SH-SY5Y (cell line): ENCODE results near the gene PUS7.
A peak's percentile ranks its signal among the peaks of the same experiment; 100 is the strongest.

Experiments
- GATA2 ChIP-seq: IDR thresholded peaks from 2 replicates; pipeline ENCODE4 v1.6.1; 2011; ENCODE audit warnings: mild to moderate bottlenecking, low read depth, low read length
- GATA3 ChIP-seq: IDR thresholded peaks from 2 replicates; pipeline ENCODE4 v1.6.1; 2011; ENCODE audit warnings: low read depth, mild to moderate bottlenecking, low read length, moderate library complexity

Gene PUS7, protein sequence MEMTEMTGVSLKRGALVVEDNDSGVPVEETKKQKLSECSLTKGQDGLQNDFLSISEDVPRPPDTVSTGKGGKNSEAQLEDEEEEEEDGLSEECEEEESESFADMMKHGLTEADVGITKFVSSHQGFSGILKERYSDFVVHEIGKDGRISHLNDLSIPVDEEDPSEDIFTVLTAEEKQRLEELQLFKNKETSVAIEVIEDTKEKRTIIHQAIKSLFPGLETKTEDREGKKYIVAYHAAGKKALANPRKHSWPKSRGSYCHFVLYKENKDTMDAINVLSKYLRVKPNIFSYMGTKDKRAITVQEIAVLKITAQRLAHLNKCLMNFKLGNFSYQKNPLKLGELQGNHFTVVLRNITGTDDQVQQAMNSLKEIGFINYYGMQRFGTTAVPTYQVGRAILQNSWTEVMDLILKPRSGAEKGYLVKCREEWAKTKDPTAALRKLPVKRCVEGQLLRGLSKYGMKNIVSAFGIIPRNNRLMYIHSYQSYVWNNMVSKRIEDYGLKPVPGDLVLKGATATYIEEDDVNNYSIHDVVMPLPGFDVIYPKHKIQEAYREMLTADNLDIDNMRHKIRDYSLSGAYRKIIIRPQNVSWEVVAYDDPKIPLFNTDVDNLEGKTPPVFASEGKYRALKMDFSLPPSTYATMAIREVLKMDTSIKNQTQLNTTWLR

DNA sequence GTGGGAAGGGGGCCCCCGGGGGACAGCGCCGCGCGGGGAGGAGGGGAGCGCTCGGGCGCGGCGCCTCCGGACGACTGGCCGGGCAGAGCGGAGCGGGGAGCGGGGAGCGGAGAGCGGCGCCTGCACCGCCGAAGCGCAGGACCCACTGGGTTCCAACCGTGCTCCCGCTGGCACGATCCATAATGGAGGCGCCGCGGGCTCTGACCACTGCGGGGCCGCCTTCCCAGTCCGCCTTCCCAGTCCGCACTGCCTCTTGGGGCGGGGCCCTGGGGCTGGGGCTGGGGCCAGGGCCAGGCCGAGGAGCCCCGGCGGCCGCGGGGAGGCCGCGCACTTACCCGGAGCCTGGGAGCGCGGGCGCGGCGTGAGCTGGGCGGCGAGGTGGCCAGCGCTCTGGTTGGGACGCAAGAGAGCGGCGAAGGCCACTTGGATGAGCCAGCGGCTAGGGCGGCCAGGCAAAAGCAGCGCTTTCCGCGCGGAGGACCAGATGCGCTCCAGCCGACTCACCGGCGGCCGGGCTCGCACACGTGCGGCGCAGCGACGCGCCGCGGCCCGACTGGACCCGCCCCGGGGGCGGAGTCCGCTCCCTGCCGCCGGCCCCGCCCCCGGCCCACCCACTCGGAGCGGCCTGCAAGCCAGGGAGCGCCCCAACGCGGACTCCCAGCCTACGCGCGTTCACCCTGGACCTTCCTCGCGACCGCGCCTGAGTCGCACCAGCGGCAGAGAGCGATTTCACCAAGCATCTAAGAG, at the start of gene PUS7:
Gene PUS7 (minus strand): TSS at position 555 of the 747 bp plus-strand sequence. CDS start 13,759 bp downstream, outside the sequence.
- TF ChIP-seq GATA2, result no peak
- no peak for TF ChIP-seq GATA3

DNA sequence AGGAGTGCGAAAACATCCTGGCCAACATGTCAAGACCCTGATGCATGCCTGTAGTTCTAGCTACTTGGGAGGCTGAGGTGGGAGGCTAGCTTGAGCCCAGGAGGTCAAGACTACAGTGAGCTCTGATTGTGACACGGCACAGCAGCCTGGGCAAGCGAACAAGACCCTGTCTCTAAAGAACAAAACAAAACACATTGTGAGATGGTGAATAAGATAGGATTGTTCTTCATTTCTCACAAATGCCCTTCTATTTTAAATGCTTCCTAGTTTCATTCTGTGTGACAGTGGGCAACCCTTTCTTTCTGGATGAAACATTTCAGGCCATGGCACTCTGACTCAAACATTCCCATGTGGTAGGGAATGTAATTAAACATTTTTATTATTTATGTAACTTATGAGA, 45.8 kb upstream of the PUS7 start:
- TF ChIP-seq GATA3 (no peak), GATA2 (no peak)

DNA sequence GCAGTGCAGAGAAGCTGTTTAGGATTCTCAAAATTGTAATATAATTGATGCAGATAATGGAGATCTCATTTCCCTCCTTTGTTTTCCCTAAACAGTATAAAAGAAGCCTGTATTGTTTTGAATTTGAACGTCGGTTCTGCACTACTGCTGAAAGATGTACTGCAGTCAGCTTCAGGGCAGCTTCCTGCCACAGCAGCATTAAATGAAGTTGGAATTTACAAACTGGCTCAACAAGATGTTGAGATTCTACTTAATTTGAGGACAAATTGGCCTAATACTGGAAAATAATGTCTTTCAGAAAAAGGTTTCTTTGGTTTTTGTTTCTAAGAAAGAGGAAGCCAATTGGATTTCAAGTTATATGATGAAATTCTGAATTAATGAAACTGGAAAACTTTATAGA, 45.0 kb upstream of the PUS7 start:
- no peak for TF ChIP-seq GATA2
- no peak for TF ChIP-seq GATA3

DNA sequence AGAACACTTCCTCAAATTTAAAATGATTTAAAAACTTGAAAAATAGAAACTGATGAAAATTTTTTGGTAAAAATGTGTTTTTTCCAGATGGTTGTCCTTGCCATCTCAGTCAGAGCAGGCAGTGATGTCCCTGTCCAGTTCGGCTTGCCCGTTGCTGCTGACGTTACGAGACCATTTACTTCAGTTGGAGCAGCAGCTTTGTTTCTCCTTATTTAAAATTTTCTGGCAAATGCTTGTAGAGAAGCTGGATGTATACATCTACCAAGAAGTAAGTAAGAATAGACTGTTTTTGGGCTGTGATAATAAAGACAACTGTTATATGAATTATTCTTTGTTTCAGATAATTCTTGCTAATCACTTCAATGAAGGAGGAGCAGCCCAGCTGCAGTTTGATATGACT, 43.1 kb upstream of the PUS7 start:
- TF ChIP-seq GATA2 (no peak), GATA3 (no peak)

DNA sequence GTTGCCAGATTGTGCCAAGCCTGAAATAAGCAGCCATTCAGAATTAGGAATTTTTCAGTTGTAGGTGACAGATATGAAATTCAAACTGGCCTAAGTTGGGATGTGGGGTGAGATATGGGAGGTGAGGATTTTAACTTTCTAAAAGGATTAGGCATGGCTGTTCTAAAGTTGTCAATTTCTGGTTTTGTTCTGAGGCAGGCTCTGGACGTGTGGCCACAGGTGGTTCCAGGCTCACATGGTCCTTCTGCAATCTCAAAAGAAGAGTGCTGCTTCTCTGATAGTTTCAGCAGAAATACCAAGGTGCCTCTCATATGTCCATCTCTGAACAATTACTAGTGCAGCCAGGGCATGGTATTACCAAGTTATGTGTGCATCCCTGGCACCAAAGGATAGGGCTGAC, 37.9 kb upstream of the PUS7 start:
- no peak for TF ChIP-seq GATA3
- TF ChIP-seq GATA2, result no peak

DNA sequence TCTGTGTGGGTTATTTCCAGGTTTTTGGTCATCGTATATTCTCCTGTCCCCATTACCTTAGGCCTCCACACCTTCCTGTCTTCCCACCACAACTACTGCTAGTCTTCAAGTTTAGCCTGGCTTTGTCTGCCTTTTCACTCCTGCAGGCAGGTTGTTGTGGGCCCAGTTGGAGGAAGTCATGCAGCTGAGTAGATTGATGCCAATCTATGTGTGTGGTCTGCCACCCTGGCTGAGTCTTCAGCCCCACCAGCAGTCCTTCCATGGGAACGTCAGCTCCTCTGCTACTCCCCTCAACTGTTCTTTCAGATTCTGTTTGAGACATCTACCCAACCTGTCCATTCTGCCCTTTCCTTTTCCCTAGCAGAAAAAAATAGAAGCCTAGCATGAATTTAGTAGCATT, 16.3 kb upstream of the PUS7 start:
- TF ChIP-seq GATA2 (no peak), GATA3 (no peak)

DNA sequence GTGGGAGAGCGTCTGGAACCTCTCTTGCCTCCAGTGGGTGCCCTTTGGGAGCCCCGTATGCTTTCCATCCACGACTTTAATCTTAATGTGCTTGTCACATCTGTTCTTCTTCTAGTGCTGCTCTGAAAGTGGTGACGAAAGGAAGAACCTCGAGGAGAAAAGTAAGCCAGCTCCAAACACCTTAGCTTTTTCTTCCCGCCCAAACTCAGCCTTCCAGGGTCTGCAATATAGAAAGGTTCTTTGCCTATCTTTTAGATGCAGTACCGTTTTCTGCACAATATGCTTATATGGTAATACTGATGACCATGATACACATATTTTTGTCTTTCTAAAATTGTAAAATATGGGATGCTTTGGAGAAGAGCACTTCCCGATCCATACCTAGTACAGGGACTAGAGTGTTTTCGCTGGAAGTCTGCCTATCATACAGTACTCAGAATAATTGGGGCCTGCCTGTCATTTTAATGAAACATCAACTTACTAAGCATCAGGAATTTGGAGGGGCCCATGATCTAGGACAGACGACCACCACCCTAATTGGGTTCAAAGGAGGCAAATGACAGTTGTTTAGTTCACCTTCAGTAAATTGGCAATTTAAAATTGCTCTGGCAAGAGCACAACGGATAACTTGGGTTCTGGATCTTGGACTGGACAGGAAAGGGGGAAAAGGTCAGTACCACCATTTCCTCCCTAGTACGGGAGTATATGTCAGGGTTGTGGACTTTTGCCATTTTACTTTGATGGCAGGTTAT, 10.8 kb upstream of the PUS7 start:
- TF ChIP-seq GATA3, result no peak
- no peak for TF ChIP-seq GATA2

DNA sequence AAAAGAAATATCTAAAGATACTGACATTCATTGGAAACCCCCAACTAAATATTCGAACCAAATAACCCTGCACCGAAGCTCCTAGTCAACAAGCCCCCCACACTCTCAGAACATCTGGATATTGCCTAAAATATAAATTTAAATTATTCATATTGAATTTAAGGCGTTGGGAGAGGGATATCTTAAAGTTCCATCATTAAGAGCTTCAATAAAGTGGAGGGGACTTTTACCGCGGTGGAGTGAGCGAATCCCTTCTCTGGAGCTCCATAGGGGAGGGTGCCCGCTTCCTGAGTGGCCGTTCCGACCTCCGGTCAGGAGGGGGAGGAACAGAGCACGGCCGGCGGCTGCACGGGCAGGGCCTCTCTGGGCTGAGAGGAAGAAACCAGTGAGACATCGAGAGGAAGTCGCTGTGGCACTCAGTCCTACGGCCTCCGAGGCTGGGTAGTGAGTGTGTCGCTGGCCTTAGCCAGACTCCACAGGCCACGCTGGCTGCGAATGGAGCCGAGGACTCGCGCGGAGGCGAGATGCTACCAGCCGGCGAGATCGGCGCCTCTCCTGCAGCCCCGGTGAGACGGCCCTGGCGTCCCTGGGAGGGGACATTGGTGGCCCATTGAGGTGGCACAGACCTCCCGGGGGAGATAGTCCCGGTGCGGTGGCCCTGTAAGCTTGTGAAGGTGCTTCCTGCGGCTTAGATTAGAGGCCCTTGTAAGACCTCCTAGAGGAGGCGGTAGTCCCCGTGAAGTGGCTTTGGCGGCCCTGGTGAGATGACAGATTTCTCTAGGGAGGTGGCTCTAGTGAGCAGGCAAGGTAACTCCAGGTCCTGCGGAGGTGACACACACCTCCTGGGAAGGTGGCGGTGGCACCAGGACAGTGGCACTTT, 10.0 kb upstream of the PUS7 start, which contains the start of gene RINT1:
Gene RINT1 (plus strand): TSS at position 410 of the 880 bp plus-strand sequence. CDS start 115 bp downstream, at position 525.
- TF ChIP-seq GATA2, result 0 out of 2 replicates have a peak, but pooled peaks have one; percentile 22
- TF ChIP-seq GATA3, result no peak

DNA sequence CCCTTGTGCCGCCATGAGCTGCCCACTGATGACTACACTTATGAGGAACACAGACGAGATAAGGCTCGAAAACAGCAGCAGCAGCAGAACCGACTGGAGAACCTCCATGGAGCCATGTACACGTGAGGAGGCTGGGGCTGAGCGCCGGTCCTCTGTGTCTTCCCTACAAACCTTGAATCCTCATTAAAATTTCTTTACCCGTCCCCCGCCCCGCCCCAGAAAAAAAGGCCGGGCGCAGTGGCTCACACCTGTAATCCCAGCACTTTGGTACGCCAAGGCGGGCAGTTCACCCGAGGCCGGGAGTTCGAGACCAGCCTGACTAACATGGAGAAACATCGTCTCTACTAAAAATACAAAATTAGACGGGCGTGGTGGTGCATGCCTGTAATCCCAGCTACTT, 8.5 kb upstream of the PUS7 start:
- TF ChIP-seq GATA3 (no peak), GATA2 (no peak)

DNA sequence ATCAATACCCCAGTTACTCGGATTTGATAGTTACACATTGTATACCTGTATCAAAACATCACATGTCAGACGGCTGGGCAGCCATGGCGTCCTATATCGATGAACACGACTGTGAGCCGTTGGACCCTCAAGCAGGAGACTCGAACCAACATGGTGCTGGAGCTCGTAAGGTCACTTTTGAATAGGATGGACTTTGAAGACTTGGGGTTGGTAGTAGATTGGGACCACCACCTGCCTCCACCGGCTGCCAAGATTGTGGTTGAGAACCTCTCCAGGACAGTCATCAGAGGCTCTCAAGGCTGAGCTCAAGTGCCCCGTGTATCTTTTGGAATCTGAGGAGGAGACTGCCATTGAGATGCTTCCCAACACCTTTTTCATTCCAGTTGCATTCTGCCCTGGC, 8.1 kb upstream of the PUS7 start:
- no peak for TF ChIP-seq GATA2
- no peak for TF ChIP-seq GATA3

DNA sequence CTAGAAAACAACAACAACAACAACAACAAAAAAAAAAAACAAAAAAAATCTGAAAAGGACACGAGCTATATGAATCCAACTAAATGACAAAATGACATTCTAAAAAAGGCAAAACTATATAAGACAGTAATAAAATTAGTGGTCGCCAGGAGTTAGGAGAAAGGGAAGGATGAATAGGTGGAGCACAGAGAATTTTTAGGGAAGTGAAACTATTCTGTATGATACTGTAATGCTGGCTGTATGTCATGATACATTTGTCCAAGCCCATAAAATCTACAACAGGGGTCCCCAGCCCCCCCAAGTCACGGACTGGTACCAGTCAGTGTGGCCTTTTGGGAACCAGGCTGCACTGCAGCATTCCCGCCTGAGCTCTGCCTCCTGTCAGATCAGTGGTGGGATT, 2.8 kb upstream of the PUS7 start:
- TF ChIP-seq GATA2 (no peak), GATA3 (no peak)

DNA sequence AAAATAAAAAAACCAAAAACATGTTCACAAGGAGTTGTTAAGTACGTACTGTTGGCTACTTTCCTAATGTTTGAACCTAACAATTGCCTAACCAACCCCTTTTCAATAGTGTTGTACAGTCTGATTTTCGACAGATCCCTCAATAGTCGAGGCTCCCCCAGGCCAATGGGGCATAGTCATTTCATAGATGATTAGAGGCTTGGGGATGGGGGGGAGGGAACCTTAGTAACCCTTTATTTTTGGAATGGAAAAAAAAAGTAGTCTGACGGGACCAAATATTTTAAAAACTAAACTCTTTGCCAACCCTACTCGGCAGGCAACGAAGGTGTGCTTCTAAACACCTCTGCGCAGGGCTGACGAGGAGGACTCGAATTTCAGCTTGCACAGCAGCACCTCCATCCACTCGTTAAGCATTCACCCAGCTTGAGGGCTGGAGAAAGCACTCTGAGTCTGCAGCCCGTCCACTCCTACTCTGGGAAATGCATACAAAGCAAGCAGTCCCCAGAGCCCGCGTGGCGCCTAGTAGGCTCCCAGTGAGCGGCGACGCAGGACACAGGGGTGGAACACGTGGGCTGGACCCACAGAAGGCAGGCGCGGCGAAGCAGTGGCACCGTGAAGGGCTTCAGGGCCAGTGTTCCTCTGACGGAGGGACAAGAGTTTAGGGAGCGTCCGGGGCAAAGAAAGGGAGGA, 899 bp downstream of the PUS7 start:
- no peak for TF ChIP-seq GATA3
- no peak for TF ChIP-seq GATA2
